Measurements from ENCODE around the gene ESPNL.

Gene ESPNL

DNA sequence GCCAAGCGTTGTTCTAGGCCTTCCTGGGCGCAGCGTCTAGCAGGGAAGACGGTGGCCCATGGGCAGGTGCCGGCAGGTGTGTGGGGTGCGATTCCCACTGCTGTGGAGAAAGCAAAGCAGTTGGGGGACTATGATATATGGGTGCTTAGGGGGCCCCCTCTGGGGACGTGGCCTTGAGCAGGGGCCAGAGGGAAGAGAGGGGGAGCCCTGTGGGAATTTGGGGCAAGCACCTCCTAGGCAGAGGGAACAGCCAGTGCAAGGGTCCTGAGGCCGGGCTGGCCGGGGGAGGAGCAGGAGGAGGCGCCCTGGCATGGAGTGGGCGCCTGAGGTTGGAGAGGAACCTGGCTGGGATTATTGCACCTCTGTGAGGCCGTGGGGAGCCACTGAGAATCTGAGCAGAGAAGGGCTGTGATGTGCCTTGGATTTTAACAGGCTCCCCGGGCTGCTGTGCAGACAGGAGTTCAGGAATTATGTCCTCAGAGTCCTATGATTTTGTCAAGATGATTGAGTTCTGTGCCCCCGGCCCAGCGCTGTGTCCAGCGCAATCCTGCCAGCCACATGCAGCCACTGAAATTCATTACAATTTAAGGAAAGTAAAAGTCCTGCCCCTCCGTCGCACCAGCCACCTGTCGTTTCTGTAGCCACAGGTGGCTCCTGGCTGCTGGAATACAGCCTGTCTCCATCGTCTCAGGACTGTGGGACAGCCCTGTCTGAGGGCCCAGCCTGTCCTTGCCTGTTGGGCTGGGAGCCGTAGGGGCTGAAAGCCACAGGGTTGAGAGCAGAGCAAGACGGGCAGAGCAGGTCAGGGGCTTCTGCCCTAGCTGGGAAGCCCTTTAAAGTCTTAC, 29.2 kb downstream of the ESPNL start:
- no peak for DNase-seq (ENCODE audit: low read depth)

DNA sequence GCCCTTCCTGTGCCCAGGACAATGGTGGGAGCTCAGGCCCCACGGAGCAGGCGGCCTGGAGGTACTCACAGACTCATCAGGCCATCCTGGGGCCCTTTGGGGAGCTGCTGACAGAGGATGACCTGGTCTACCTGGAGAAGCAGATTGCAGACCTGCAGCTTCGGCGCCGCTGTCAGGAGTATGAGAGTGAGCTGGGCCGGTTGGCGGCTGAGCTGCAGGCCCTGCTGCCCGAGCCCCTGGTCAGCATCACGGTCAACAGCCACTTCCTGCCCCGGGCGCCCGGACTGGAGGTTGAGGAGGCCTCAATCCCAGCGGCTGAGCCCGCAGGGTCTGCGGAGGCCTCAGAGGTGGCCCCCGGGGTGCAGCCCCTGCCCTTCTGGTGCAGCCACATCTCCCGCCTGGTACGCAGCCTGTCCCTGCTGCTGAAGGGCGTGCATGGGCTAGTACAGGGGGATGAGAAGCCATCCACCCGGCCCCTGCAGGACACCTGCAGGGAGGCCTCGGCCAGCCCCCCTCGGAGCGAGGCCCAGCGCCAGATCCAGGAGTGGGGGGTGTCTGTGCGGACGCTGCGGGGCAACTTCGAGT, 30.1 kb downstream of the ESPNL start:
- DNase-seq (ENCODE audit: low read depth): no peak

DNA sequence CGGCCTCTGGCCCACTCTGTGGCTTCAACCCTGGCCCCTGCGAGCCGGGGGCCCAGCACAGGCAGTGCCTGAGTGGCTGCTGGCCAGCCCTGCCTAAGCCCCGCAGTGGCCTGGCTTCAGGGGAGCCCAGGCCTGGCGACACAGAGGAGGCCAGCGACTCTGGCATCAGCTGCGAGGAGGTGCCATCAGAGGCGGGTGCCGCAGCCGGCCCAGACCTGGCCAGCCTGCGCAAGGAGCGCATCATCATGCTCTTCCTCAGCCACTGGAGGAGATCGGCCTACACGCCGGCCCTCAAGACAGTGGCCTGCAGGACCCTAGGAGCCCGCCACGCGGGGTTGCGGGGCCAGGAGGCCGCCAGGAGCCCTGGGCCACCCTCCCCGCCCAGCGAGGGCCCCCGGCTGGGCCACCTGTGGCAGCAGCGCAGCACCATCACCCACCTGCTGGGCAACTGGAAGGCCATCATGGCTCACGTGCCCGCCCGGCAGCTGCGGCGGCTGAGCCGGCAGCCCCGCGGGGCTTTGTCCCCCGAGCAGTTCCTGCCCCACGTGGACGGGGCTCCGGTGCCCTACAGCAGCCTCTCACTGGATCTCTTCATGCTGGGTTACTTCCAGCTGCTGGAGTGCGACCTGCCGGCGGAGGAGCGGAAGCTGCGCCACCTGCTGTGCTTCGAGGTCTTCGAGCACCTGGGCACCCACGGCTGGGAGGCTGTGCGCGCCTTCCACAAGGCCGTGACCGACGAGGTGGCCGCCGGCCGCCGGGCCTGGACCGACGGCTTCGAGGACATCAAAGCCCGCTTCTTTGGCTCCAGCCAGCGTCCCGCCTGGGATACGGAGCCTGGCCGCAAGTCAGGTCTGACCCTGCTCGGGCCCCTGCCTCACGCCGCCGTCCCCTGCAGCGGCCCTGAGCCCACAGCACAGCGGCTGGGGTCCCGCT, 30.8 kb downstream of the ESPNL start:
- no peak for DNase-seq (ENCODE audit: low read depth)

DNA sequence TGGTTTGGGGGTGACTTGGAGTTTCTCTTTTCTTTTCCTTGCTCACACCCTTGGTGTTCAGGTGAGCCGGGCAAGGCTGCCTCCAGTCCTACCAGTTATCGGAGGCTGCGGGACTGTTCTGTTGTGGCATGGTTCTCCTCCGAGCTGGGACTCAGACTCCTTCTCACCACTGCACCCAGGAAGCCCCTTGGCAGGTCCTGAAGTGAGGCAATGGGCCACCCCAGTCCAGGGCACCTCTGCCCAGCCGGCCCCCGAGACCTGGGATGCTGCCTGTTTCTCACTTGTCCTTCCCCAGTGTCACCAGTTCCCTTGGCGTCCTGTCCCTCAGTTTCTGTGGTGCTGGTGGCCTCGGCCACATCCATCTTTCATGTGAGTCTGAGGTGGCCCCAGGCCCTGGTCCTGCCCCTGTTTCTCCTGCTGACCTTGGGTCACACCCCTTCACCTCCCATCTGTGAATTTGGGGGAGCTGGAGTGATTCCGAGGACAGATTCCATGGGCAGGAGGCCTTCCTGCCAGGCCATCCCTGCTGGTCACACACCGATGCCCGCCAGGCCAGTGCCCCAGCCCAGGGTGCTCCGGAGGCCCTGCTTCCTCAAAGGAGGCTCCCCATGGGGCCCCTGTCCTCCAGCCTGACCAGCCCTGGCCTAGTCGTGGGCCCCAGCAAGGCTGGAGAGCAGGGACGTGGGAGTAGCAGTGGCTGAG, 31.8 kb downstream of the ESPNL start:
- no peak for DNase-seq (ENCODE audit: low read depth)

DNA sequence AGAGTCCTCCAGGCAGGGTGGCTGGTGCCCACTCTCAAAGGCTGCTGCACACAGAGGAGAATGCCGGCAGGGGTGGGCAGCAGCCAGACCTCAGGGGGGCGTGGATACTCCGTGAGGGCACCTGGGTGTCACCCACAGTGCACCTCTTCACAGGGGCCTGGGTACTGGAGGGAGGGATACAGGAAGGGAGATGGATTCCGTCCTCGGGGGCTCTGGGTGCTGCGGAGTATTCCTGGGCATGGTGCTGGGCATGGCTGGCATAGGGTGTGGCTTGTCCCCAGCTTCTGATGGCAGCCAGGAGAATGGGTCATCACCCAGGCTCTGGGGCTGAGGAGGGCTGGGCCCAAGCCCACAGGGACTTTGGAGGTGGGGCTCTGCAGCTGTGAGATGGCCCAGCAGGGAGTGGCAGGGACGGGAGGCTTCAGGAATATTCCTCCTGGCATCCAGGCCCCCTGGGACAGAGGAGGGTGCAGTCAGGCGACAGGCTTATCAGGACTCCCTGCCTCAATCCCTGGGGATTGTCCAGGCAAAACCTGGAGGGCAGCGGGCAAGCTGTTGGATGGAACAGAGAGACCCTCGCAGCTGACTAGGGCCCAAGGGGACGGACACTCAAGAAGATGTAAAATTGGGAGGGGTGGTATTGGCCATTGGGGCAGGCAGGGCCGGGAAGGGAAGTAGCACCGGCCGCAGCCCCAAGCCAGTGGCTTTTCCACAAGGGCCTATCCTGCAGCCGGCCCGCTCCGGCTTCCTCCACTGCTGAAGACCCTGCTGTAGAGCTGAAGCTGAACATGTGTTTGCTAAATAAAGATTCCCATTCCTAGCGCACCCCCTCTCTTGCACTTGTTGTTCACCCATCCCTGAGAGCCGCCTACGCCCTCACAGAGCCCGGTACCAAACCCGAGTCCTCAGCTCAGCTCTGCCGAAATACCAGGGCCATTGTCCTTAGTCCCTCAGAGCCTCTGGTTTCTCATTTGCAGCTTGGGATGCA, 32.6 kb downstream of the ESPNL start:
- DNase-seq (ENCODE audit: low read depth): no peak

DNA sequence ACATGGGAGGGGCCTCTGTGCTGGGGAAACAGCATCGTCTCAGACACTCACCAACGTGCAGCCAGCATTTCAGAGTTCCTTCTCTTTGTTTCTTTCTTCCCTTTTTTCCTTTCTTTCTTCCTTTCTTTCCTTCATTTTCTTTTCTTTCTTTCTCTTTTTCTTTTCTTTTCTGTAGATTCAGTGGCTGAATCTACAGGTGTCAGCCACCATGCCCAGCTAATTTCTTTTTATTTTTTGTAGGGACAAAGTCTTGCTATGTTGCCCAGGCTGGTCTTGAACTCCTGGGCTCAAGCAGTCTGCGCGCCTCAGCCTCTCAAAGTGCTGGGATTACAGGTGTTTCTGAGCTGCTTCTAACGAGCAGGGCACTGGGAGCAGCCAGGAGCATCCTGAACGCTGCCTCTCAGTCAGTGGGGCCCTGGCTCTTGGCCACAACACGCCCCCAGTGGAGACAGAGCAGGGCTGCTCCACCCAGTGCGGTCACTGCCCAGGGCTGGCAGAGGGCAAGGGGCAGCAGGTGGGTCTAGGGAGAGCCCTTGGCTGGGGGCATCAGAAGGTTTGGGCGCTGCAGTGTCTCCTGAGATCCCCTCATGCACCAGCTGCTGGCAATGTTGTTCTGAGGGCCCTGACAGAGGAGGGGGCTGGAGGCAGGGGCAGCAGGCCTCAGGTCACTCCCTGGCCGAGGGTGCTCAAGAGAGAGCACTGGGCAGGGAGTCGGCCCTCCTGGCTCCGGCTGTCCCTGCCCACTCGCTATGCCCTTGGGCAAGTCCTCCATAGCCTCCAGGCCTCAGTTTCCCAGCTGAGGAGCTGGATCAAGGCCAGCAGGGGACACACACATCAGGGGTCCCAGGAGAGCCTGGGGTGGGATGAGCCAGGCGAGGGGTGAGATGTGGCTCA, 33.6 kb downstream of the ESPNL start:
- DNase-seq (ENCODE audit: low read depth): no peak

DNA sequence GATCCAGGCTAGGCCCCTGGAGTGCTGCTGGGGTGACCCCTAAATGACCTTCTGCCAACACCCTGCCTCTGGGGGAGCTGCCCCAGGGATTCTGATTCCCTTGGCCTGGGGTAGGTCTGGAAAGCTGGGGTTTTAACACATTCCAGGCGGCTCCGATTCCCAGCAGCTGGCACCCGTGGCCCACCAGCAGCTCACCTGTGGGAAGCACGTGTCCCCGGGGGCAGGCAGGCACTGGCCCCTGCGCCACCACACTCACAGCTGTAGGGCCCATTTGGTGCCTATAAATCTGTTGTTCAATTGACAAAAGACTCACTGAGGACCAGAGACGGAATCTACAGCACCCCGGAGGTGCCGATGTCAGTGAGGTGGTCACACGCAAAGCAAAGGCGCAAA, 34.2 kb downstream of the ESPNL start:
- no peak for DNase-seq (ENCODE audit: low read depth)

DNA sequence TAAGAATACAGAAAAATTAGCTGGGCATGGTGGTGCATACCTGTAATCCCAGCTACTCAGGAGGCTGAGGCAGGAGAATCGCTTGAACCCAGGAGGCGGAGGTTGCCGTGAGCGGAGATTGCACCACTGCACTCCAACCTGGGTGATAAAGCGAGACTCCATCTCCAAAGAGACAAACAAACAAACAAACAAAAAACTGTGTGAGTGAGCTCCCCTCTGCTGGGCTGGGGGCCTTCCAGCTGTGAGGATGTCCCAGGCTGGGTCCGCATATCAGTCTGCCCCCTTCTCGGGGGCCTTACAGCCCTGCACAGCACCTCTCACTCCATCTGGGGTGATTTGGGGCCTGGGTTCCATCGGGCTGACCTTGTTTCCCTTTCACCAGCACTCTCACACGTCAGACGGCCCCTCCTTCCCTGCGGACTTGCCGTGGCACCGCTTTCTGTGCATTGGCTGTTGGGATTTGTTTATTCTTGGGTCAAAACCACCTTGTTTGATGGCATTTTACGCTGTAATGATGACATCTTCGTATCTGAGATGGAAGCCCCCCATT, 35.5 kb downstream of the ESPNL start:
- DNase-seq (ENCODE audit: low read depth): no peak

DNA sequence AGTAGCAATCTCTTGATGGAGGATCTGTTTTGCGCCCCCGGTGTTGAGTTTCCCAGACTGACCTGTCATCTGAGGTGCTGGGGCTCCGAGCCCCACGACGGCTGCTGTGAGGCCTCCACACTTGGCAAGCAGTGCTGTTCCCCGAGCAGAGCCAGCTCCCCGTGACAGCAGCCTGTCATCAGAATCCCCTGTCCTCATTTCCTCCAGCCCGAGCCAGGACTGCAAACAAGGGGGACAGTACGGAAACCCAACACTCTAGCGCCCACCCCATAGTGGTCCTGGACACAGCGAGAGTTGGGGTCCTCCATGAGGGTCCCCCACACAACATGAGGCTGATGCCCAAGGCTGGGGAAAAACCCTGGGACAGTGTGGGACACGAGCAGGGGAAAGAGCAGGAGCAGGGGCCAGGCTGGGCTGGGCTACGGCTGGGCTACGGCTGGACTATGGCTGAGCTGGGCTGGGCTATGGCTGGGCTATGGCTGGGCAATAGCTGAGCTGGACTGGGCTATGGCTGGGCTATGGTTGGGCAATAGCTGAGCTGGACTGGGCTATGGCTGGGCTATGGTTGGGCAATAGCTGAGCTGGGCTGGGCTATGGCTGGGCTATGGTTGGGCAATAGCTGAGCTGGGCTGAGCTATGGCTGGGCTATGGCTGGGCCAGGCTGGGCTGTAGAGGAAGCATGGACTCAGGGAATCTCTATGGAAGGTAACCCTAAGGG, 36.8 kb downstream of the ESPNL start:
- DNase-seq (ENCODE audit: low read depth): no peak

DNA sequence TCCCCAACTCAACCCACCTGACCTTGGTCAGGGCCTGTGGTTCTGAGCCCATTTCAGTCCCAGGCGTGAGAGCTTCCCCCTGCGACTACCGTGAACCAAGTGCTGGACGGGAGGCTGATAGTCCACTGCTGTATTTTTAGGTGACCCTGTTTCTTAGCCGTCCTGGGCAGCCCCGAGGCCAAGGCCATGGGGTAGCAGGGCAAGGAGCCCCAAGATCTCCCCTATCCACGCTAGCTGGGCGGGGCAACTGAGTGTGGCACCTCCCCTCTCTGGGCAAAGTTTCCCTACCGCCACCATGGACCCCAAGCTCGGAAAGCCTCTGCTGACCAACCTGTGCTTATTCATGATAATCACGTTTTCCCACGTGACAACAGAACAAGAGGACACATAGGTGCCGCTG, 37.7 kb downstream of the ESPNL start:
- no peak for DNase-seq (ENCODE audit: low read depth)

DNA sequence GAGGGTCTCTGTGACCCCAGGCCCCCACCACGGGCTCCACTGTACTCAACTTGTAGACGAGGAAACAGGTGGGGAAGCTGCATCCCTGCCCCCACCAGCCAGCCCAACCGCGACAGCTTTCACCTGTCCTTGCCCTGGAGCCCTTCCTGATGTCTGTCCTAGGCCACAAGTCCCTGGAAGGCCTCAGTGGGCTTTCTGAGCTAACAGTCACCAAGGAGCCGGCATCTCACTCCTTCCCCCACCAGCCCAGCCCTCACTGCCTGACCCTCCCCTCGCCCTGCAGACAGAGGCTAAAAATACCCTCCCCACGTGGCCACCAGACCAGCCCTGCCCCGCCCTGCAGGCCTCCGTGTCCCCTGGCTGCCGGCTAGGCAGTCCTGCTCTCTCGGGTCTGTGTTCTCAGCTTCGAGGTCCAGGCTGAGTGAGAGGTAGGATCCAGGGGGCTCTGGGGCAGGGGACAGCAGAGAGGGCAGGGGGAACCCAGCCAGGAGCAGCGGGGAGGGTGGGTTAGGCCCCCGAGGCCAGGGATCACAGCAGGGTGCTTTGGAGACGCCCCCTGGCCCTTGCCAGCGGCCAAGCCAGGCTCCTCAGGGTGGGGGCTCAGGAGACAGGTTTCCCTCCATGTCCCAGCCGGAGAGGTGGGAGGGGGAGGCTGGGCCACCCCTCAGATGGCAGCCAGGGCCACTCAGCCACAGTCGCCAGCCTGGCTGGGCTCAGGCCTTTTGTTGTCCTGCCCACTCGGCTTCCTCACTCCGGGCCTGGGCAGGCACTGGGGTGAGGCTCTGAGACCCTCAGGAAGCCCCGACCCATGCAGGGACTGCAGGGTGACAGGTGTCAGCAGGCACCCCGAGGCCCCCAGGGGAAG, 38.4 kb downstream of the ESPNL start, which contains the start of gene KLHL30:
Gene KLHL30 (plus strand): TSS at position 338 of the 865 bp plus-strand sequence. CDS start 2,087 bp downstream, outside the sequence.
- no peak for DNase-seq (ENCODE audit: low read depth)

DNA sequence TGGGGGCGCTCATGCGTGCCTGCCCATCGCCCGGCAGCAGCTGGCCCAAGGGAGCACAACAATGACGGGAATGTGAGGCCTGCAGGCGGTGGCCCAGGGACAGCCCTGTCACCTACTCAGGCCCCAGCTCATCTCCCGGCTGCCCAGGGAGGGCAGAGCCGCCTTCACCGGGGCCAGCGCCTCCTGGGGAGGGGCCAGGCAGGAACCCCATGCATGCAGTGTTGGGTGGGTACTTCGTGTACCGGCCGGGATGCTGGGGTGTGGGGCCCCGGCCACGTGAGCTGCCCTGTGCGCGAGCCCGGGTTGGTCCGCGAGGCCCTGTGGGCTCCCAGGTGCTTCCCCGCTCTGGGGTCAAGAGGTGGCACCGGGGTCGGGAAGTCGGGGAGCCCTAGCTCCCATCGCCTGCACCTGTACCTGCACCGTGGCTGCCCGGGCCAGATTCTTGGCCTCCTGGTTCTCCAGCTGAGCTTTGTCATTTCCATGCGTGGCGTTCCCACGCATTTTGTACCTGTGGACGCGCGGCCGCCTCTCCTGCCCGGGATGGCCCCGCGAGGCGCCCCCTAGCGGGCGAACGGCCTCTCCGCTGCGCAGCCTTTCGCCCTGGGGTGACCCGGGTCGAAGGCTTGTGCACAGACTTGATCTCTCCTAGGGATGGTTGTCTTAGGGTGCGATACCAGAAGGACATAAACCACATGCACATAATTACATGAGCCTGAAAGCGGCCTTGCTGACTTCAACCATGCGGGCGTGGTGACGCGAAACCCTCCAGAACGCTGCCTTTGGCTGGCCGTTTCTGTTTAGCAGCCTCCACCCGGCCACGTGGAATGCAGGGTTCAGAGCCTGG, 39.3 kb downstream of the ESPNL start:
- DNase-seq (ENCODE audit: low read depth): no peak

DNA sequence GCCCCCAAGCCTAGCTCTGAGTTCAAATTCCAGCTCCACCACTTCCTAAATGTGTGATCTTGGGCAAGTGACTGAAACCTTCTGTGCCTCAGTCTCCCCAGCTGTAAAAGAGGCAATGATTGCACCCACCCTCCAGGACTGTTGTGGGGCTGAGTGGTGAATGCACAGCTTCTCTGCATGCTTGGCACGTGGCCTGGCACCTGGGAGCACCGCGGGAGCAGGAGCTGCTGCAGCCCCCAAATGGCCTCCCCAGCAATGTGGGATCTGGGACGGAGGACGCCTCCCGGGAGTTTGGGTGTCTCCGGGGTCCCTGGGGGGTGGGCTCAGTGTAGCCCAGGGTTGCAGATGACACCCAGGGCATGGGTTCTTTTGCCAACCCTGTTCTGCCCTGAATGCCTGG, 39.9 kb downstream of the ESPNL start:
- DNase-seq (ENCODE audit: low read depth): no peak

DNA sequence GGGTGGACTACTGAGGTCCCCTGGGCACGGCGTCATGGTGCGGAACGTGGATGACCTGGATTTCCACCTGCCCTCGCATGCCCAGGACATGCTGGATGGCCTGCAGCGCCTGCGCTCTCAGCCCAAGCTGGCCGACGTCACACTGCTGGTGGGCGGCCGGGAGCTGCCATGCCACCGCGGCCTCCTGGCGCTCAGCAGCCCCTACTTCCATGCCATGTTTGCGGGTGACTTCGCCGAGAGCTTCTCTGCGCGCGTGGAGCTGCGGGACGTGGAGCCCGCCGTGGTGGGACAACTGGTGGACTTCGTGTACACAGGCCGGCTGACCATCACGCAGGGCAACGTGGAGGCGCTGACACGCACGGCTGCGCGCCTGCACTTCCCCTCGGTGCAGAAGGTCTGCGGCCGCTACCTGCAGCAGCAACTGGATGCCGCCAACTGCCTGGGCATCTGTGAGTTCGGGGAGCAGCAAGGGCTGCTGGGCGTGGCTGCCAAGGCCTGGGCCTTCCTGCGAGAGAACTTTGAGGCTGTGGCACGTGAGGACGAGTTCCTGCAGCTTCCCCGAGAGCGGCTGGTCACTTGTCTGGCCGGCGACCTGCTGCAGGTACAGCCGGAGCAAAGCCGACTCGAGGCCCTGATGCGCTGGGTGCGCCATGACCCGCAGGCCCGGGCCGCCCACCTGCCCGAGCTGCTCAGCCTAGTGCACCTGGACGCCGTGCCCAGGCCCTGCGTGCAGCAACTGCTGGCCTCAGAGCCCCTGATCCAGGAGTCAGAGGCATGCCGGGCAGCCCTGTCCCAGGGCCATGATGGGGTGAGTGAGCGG, 40.8 kb downstream of the ESPNL start:
- DNase-seq (ENCODE audit: low read depth): no peak

DNA sequence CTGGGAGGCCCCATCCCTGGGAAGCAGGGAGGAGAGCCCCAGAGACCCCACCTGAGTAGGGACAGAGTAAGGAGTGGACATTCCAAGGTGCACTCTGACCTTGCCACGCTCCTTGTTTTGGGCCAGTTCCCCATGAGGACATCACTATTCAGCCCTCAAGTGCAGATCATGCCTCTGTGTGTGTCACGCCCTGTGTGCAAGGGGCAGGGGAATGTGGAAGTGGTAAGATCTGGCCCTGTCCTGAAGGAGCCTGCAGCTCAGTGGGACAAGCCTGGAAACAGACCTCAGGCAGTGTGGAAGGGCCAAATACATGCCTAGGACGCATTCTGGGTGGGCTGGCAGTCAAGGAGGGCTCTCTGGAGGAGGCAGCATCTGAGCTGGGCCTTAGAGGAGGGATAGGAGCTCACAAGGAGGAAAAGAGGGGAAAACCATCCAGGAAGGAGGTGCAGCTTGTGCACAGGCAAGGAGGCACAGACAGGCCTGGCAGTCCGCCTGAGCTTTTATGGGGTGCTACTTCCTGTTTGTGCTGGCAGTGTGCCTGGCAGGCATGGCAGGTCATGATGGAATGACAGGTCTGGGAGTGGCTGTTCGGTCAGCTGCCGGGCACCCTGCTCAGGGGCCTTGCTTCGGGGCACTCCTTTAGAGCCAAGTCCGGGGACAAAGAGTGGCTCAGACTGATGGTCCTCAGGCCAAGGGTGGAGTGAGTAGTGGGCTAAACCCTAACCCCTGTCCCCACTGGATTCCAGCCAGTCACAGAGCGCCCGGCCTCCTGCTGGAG, 41.6 kb downstream of the ESPNL start:
- no peak for DNase-seq (ENCODE audit: low read depth)

Data from T follicular helper cell (primary cell).